AML-193 (cell line): Measurements from ENCODE around the gene CSNK1G2.

ENCODE experiments used
- DNase-seq, 2 experiments: peaks; one replicate each; lab custom pipeline; 2025; lab: John Stamatoyannopoulos, UW

CSNK1G2 gene

DNA sequence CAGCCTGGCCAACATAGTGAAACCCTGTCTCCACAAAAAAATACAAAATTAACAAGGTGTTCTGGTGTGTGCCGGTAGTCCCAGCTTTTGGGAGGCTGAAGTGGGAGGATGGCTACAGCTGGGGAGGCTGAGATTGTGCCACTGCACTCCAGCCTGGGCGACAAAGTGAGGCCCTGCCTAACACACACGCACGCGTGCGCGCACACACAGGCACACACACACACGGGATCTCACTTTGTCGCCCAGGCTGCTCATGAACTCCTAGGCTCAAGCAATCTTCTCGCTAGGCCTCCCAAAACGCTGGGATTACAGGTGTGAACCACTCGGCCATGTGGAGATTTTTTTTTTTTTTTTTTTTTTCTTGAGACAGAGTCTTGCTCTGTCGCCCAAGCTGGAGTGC, 77.8 kb downstream of the CSNK1G2 start:
- DNase-seq, result no peak

DNA sequence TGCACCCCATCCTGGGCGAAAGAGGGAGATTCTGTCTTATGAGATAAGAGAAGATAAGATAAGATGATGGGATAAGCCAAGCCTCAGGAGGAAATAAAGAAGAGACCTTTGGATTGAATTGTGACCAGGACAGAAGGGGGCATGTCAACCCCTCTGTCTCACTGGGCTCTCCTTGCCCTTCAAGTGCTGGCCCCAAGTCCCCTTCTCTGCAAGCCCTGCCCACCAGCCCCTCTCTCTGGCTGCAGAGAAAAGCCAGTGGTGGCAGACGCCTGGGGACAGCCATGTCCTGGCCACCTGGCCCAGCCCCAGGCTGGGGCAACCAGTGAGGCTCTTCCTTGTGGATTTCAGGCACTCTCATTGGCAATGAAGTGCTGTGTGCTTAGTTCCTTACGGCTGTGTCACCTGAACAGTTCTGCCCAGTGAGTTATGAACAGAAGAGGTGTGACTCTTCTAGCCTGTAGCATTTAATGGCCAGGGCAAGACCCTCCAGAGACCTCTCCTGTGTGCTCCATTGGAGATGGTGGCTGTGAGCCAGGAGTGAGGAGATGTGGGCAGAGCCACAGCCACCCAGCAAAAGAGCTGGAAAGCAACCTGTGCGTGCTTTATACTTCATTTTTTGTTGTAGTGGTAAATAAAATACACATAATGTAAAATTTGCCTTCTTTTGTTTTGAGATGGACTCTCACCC, 80.6 kb downstream of the CSNK1G2 start:
- no peak for DNase-seq

DNA sequence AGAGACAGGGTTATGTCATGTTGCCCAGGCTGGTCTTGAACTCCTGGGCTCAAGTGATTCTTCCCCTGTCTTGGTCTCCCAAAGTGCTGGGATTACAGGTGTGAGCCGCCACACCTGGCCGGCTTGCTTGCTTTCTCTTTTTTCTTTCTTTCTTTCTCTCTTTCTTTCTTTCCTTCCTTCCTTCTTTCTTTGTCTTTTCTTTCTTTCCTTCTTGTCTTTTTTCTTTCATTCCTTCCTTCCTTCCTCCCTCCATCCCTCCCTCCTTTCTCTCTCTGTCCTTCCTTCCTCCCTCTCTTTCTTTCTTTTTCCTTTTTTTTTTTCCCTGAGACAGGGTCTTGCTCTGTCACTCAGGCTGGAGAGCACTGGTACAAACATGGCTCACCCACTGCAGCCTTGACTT, 81.3 kb downstream of the CSNK1G2 start:
- DNase-seq, result no peak

DNA sequence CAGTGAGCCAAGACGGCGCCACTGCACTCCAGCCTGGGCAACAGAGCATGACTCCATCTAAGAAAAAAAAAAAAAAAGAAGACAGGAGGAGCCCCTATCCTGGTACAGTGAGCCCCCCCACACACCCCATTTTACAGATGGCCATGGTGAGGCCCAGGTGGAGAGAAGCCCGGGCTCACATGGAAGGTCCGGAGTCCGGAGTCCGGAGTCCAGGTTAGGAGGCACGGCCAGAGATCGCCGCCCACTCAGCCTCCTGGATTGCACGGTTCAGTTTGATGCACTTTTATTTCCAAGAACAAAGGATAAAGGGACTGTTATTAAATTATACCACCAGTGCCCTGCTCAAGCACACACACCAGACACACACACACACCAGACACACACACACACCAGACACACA, 85.8 kb downstream of the CSNK1G2 start:
- DNase-seq, result no peak

DNA sequence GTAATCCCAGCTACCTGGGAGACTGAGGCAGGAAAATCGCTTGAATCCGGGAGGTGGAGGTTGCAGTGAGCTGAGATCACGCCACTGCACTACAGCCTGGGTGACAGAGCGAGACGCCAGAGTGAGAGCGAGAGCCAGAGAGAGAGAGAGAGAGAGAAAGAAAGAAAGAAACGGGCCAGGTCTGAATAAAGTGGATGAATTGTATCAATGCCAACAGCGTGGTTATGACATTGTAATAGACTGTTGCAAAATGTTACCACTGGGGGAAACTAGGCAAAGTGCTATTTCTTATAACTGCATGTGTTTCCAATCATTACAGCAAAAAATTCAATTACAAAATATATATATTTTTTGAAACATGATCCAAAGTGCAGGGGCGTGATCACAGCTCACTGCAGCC, 86.4 kb downstream of the CSNK1G2 start:
- DNase-seq, result peak; percentile 60
